ENCODE data around the gene PVALB. TPM values are rescaled to one million over a fixed set of nuclear protein-coding genes. Genes with fewer than 3 reads are reported as not detected.

PVALB gene
- total RNA-seq, 1 experiment from 2014 or later = not detected

GRCh38 chr22:36830601-36831000 lies 13.8 kb upstream of the PVALB start:
- ChIA-PET POLR2A (no interaction called here), CTCF (no interaction called here), RAD21 (ENCODE audit: low non-redundant PET in 1 of 2, low total read pairs in 2 of 2, uncharacterized antibody in 2 of 2, unreplicated experiment in 2 of 2) (no interaction called here)
- TF ChIP-seq TCF7L2 (IDR thresholded peaks at IDR 0.05; ENCODE audit: borderline replicate concordance, extremely low read depth, insufficient read depth, insufficient read length) (no peak), POLR2AphosphoS5 (IDR thresholded peaks at IDR 0.05; ENCODE audit: low read depth, low read length) (no peak), ELF1 (IDR thresholded peaks at IDR 0.05; ENCODE audit: borderline replicate concordance, low read depth) (no peak), EZH2 (IDR thresholded peaks at IDR 0.05) (no peak), ATF3 (IDR thresholded peaks at IDR 0.05) (no peak), EZH2phosphoT487 (IDR thresholded peaks at IDR 0.05; ENCODE audit: borderline replicate concordance) (no peak), FOSL1 (IDR thresholded peaks at IDR 0.05; ENCODE audit: low read depth) (no peak), RAD21 (IDR thresholded peaks at IDR 0.05; ENCODE audit: low read depth) (no peak), ZNF274 (IDR thresholded peaks at IDR 0.05; ENCODE audit: low read depth, low read length) (no peak), CBX3 (IDR thresholded peaks at IDR 0.05; ENCODE audit: low read depth) (no peak), REST (IDR thresholded peaks at IDR 0.05; ENCODE audit: low read depth) (no peak), CEBPB (IDR thresholded peaks at IDR 0.05; ENCODE audit: low read depth) (no peak), EGR1 (IDR thresholded peaks at IDR 0.05; ENCODE audit: low read depth) (no peak), SP1 (IDR thresholded peaks at IDR 0.05; ENCODE audit: low read depth) (no peak), JUND (IDR thresholded peaks at IDR 0.05) (no peak), POLR2A (IDR thresholded peaks at IDR 0.05; ENCODE audit: borderline replicate concordance, extremely low read depth, insufficient read depth, insufficient read length) (no peak), CTCF (IDR thresholded peaks at IDR 0.05 in 2 of 3, conservative IDR thresholded peaks at IDR 0.05 in 1 of 3; ENCODE audit: borderline replicate concordance in 1 of 3, insufficient read depth in 1 of 3, low read depth in 2 of 3, low read length in 2 of 3) (no peak)
- TF ChIP-seq, protein P1, sequence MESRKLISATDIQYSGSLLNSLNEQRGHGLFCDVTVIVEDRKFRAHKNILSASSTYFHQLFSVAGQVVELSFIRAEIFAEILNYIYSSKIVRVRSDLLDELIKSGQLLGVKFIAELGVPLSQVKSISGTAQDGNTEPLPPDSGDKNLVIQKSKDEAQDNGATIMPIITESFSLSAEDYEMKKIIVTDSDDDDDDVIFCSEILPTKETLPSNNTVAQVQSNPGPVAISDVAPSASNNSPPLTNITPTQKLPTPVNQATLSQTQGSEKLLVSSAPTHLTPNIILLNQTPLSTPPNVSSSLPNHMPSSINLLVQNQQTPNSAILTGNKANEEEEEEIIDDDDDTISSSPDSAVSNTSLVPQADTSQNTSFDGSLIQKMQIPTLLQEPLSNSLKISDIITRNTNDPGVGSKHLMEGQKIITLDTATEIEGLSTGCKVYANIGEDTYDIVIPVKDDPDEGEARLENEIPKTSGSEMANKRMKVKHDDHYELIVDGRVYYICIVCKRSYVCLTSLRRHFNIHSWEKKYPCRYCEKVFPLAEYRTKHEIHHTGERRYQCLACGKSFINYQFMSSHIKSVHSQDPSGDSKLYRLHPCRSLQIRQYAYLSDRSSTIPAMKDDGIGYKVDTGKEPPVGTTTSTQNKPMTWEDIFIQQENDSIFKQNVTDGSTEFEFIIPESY (IDR thresholded peaks at IDR 0.05; ENCODE audit: extremely low read depth, insufficient replicate concordance, low read length) = no peak
- TF ChIP-seq, protein P2, sequence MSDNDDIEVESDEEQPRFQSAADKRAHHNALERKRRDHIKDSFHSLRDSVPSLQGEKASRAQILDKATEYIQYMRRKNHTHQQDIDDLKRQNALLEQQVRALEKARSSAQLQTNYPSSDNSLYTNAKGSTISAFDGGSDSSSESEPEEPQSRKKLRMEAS (IDR thresholded peaks at IDR 0.05) = no peak
- no peak for DNase-seq (ENCODE audit: low read depth, low spot score)
- no peak overlapping the region for H3K4me2 ChIP-seq (ENCODE audit: low read length)
- BruUV-seq (replicated peaks) = no TSS peak
- no peak overlapping the region for H3K9ac ChIP-seq (ENCODE audit: low read length)
- no peaks in the 10 kb centered on the region for H3K79me2 ChIP-seq (ENCODE audit: insufficient read depth, low read length)
- H3K36me3 ChIP-seq (ENCODE audit: control insufficient read depth in 1 of 2, insufficient read depth in 2 of 2, low read length in 2 of 2) = no peaks in the 10 kb centered on the region
- H3K4me1 ChIP-seq (ENCODE audit: control insufficient read depth in 1 of 2, insufficient read depth in 2 of 2, low read length in 2 of 2) = no peaks in the 10 kb centered on the region
- no peak overlapping the region for H2AFZ ChIP-seq (ENCODE audit: low read depth, low read length, poor library complexity, severe bottlenecking)
- intact Hi-C loops (cut with micrococcal nuclease) = no loop called here
- no peak overlapping the region for H3K27ac ChIP-seq (ENCODE audit: low read depth, low read length)
- no peaks in the 10 kb centered on the region for H4K20me1 ChIP-seq (ENCODE audit: insufficient read depth)
- H3K9me2 ChIP-seq (ENCODE audit: insufficient read depth) = no peaks in the 10 kb centered on the region
- H3K9me3 ChIP-seq (ENCODE audit: control insufficient read depth in 1 of 2, insufficient read depth in 1 of 2, low read depth in 1 of 2, low read length in 2 of 2) = no peaks in the 10 kb centered on the region; a peak in 1 of 4 replicates
- ATAC-seq = no peak
- H3K27me3 ChIP-seq (ENCODE audit: insufficient read depth, low read length) = 0 out of 2 replicates have a peak, but pooled peaks cover 8% of the 10 kb centered on the region
- H3K4me3 ChIP-seq (replicated peaks in 1 of 2; ENCODE audit: low read depth in 1 of 2, low read length in 2 of 2) = no peak overlapping the region

Data from HCT116 (cell line).